T-helper 17 cell (primary cell): ENCODE data around the gene ARHGAP42. TPM values are rescaled to one million over a fixed set of nuclear protein-coding genes. Genes with fewer than 3 reads are reported as not detected.

Source experiments
- ATAC-seq: fragments of 150-1000 bp; cut with Tn5 transposase; 2 replicates; pipeline ENCODE4 v1.10.0; 2021; ENCODE audit warnings: mild to moderate bottlenecking, moderate library complexity
- DNase-seq, 3 donors: peaks; one replicate each; pipeline versions ENCODE4 v3.0.0 to v3.0.0-alpha.2; 2020 to 2021
- H3K9me3 ChIP-seq: one replicate; pipeline ENCODE4 v1.7.0; 2013; ENCODE audit warnings: low read length, mild to moderate bottlenecking; ENCODE audit not compliant: control insufficient read depth, poor library complexity, severe bottlenecking
- H3K27ac Mint-ChIP-seq: one replicate; pipeline ENCODE4 v1.8.0; 2022; ENCODE audit warnings: mild to moderate bottlenecking, moderate library complexity, mixed read lengths
- H3K27me3 Mint-ChIP-seq: one replicate; pipeline ENCODE4 v1.8.0; 2022; ENCODE audit warnings: mixed read lengths
- H3K36me3 Mint-ChIP-seq: one replicate; pipeline ENCODE4 v1.8.0; 2022; ENCODE audit warnings: low read depth, mixed read lengths
- H3K4me1 Mint-ChIP-seq: one replicate; pipeline ENCODE4 v1.8.0; 2022; ENCODE audit warnings: mild to moderate bottlenecking, mixed read lengths
- H3K4me3 Mint-ChIP-seq: one replicate; pipeline ENCODE4 v1.8.0; 2022; ENCODE audit warnings: mild to moderate bottlenecking, moderate library complexity, mixed read lengths
- total RNA-seq, 4 donors: library from RNA in 2 of 4; stranded (reverse) in 2 of 4; gene quantifications; one replicate each; pipeline ENCODE4 v1.2.3 and lab custom pipeline; 2022 to 2026

ARHGAP42 gene
- total RNA-seq, 2 donors from 2014 or later, result 0.12 to 0.31 TPM

- ATAC-seq (no peak), DNase-seq (no peak)
- no peaks in the 10 kb centered on the region for H3K4me1 Mint-ChIP-seq
These were observed 277.3 kb downstream of the ARHGAP42 start for GRCh38 chr11:100964435-100964834.

GRCh38 chr11:100965346-100965745 is 278.3 kb downstream of the ARHGAP42 start:
- Mint-ChIP-seq H3K36me3 (no peaks in the 10 kb centered on the region), H3K27ac (no peak overlapping the region), H3K4me3 (no peak overlapping the region), H3K27me3 (no peaks in the 10 kb centered on the region), H3K4me1 (no peaks in the 10 kb centered on the region)
- DNase-seq, result no peak
- no peak for ATAC-seq
- no peaks in the 10 kb centered on the region for H3K9me3 ChIP-seq

More at GRCh38 chr11:100964435-100964834, 277.3 kb downstream of the ARHGAP42 start:
- no peaks in the 10 kb centered on the region for H3K36me3 Mint-ChIP-seq
- no peaks in the 10 kb centered on the region for H3K9me3 ChIP-seq
- H3K27me3 Mint-ChIP-seq, result no peaks in the 10 kb centered on the region
- H3K27ac Mint-ChIP-seq, result no peak overlapping the region
- no peak overlapping the region for H3K4me3 Mint-ChIP-seq

DNA sequence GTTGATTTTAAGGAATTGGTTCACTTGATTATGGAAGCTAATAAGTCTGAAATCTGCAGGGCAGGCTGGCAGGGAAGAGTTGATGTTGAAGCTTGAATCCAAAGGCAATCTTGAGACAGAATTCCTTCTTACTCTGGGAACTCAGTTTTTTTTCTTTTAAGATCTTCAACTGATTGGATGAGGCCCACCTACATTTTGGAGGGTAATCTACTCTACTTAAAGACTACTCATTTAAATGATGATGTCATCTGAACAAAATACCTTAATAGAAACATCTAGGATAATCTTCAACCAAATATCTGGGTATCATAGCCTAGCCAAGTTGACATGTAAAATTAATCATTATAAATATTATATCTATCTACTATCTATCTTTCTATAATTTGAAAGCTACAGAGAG is 279.3 kb downstream of the ARHGAP42 start:
- Mint-ChIP-seq H3K27me3 (no peaks in the 10 kb centered on the region), H3K4me3 (no peak overlapping the region), H3K36me3 (no peaks in the 10 kb centered on the region), H3K4me1 (no peaks in the 10 kb centered on the region), H3K27ac (no peak overlapping the region)
- DNase-seq, result no peak
- ATAC-seq, result no peak
- H3K9me3 ChIP-seq, result no peaks in the 10 kb centered on the region

DNA sequence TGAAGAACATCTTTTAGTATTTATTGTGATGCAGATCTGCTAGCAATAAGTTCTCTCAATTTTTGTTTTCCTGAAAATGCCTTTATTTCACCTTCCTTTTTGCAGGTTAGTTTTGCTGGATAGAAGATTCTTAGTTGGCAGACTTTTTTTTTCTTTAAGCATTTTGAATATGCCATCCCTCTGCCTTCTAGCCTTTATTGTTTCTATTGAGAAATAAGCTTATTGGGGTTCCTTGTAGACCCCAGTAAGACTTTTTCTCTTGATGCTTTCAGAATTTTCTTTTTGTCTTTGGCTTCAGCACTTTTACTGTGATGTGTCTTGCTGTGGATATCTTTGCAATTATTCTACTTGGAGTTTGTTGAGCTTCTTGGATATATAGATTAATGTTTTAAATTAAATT is 281.9 kb downstream of the ARHGAP42 start:
- Mint-ChIP-seq H3K4me1 (no peaks in the 10 kb centered on the region), H3K36me3 (no peaks in the 10 kb centered on the region), H3K27ac (no peak overlapping the region), H3K27me3 (no peaks in the 10 kb centered on the region), H3K4me3 (no peak overlapping the region)
- ATAC-seq, result no peak
- no peaks in the 10 kb centered on the region for H3K9me3 ChIP-seq
- no peak for DNase-seq

GRCh38 chr11:100970283-100971164 is 283.4 kb downstream of the ARHGAP42 start:
- H3K36me3 Mint-ChIP-seq, result no peaks in the 10 kb centered on the region

GRCh38 chr11:100972046-100972445 is 285.0 kb downstream of the ARHGAP42 start:
- H3K9me3 ChIP-seq, result no peaks in the 10 kb centered on the region
- Mint-ChIP-seq H3K27ac (no peak overlapping the region), H3K4me3 (no peak overlapping the region), H3K36me3 (no peaks in the 10 kb centered on the region), H3K27me3 (no peaks in the 10 kb centered on the region), H3K4me1 (no peaks in the 10 kb centered on the region)
- no peak for DNase-seq
- no peak for ATAC-seq

More at GRCh38 chr11:100970283-100971164, 283.4 kb downstream of the ARHGAP42 start:
- DNase-seq (no peak), ATAC-seq (no peak)
- H3K27me3 Mint-ChIP-seq, result no peaks in the 10 kb centered on the region
- no peak overlapping the region for H3K4me3 Mint-ChIP-seq
- no peak overlapping the region for H3K27ac Mint-ChIP-seq
- no peaks in the 10 kb centered on the region for H3K4me1 Mint-ChIP-seq
- no peaks in the 10 kb centered on the region for H3K9me3 ChIP-seq

- H3K36me3 Mint-ChIP-seq, result no peaks in the 10 kb centered on the region
- DNase-seq, result no peak
- H3K4me3 Mint-ChIP-seq, result no peak overlapping the region
- H3K9me3 ChIP-seq, result no peaks in the 10 kb centered on the region
- no peaks in the 10 kb centered on the region for H3K27me3 Mint-ChIP-seq
- no peak overlapping the region for H3K27ac Mint-ChIP-seq
- H3K4me1 Mint-ChIP-seq, result no peaks in the 10 kb centered on the region
- ATAC-seq, result no peak
These were observed 291.4 kb downstream of the ARHGAP42 start for GRCh38 chr11:100978442-100978841.

- no peaks in the 10 kb centered on the region for H3K27me3 Mint-ChIP-seq
These were observed 291.9 kb downstream of the ARHGAP42 start for GRCh38 chr11:100978939-100979338.

GRCh38 chr11:100980156-100980555 is 293.1 kb downstream of the ARHGAP42 start:
- H3K27me3 Mint-ChIP-seq, result no peaks in the 10 kb centered on the region
- no peak for DNase-seq
- H3K4me3 Mint-ChIP-seq, result no peak overlapping the region
- H3K36me3 Mint-ChIP-seq, result no peaks in the 10 kb centered on the region
- no peaks in the 10 kb centered on the region for H3K9me3 ChIP-seq
- H3K4me1 Mint-ChIP-seq, result no peaks in the 10 kb centered on the region
- no peak overlapping the region for H3K27ac Mint-ChIP-seq
- no peak for ATAC-seq

More at GRCh38 chr11:100978939-100979338, 291.9 kb downstream of the ARHGAP42 start:
- no peaks in the 10 kb centered on the region for H3K9me3 ChIP-seq
- Mint-ChIP-seq H3K4me3 (no peak overlapping the region), H3K4me1 (no peaks in the 10 kb centered on the region), H3K27ac (no peak overlapping the region), H3K36me3 (no peaks in the 10 kb centered on the region)
- no peak for ATAC-seq
- DNase-seq, result no peak

- no peaks in the 10 kb centered on the region for H3K36me3 Mint-ChIP-seq
- DNase-seq, result no peak
These were observed 294.2 kb downstream of the ARHGAP42 start for GRCh38 chr11:100981196-100981824.

GRCh38 chr11:100984668-100985067 is 297.6 kb downstream of the ARHGAP42 start:
- H3K4me1 Mint-ChIP-seq, result no peaks in the 10 kb centered on the region

More at GRCh38 chr11:100981196-100981824, 294.2 kb downstream of the ARHGAP42 start:
- H3K27me3 Mint-ChIP-seq, result no peaks in the 10 kb centered on the region
- no peak overlapping the region for H3K4me3 Mint-ChIP-seq
- no peak for ATAC-seq
- no peaks in the 10 kb centered on the region for H3K4me1 Mint-ChIP-seq
- H3K27ac Mint-ChIP-seq, result no peak overlapping the region
- H3K9me3 ChIP-seq, result no peaks in the 10 kb centered on the region

GRCh38 chr11:100990931-100991330 is 303.8 kb downstream of the ARHGAP42 start:
- Mint-ChIP-seq H3K36me3 (no peaks in the 10 kb centered on the region), H3K27me3 (no peaks in the 10 kb centered on the region), H3K27ac (no peak overlapping the region), H3K4me3 (no peak overlapping the region), H3K4me1 (no peaks in the 10 kb centered on the region)
- DNase-seq (no peak), ATAC-seq (no peak)
- H3K9me3 ChIP-seq, result no peaks in the 10 kb centered on the region

More at GRCh38 chr11:100984668-100985067, 297.6 kb downstream of the ARHGAP42 start:
- Mint-ChIP-seq H3K27me3 (no peaks in the 10 kb centered on the region), H3K36me3 (no peaks in the 10 kb centered on the region), H3K4me3 (no peak overlapping the region), H3K27ac (no peak overlapping the region)
- no peak for ATAC-seq
- H3K9me3 ChIP-seq, result no peaks in the 10 kb centered on the region
- DNase-seq, result no peak

- ATAC-seq, result no peak
- H3K27me3 Mint-ChIP-seq, result no peaks in the 10 kb centered on the region
- DNase-seq, result no peak
- H3K4me1 Mint-ChIP-seq, result no peaks in the 10 kb centered on the region
- H3K9me3 ChIP-seq, result no peaks in the 10 kb centered on the region
- no peaks in the 10 kb centered on the region for H3K36me3 Mint-ChIP-seq
- no peak overlapping the region for H3K27ac Mint-ChIP-seq
- H3K4me3 Mint-ChIP-seq, result no peak overlapping the region
These were observed 304.5 kb downstream of the ARHGAP42 start for GRCh38 chr11:100991541-100991940.
